Thyroid gland (tissue), 4 donors: ENCODE results near the gene MRGPRX4.

ENCODE experiments used
- CTCF ChIP-seq, 6 experiments: fragments of 200-600 bp in 3 of 6; fragments of 450-650 bp in 3 of 6; sonication (generic) in 3 of 6; IDR thresholded peaks; one replicate each; pipeline ENCODE4 v1.5.1; 2016 to 2019; ENCODE audit warnings: antibody characterized with exemption in 6 of 6, mild to moderate bottlenecking in 2 of 6, inconsistent platforms in 1 of 6, moderate library complexity in 1 of 6
- POLR2A ChIP-seq, 2 donors: fragments of 450-650 bp; IDR thresholded peaks; one replicate each; pipeline ENCODE4 v1.6.1; 2017; ENCODE audit warnings: antibody characterized with exemption in 2 of 2, mild to moderate bottlenecking in 2 of 2, moderate library complexity in 1 of 2

- TF ChIP-seq CTCF (IDR thresholded peaks at IDR 0.05) (no peak), POLR2A (IDR thresholded peaks at IDR 0.05) (no peak)
Observed at GRCh38 chr11:18209058-18209457, 36.4 kb downstream of the MRGPRX4 start.
